H9 (cell line): ENCODE measurements around the gene KAZN. TPM values are rescaled to one million over a fixed set of nuclear protein-coding genes. Genes with fewer than 3 reads are reported as not detected.

ENCODE experiments used
- DNase-seq: peaks from one replicate; pipeline ENCODE4 v3.0.0-alpha.2; 2017
- H2AFZ ChIP-seq: one replicate; pipeline ENCODE4 v1.6.1; 2013; ENCODE audit warnings: mild to moderate bottlenecking, low read length, control low read depth, moderate library complexity
- H2AK5ac ChIP-seq: 2 replicates; pipeline ENCODE4 v1.6.1; 2013; ENCODE audit warnings: low read length, control low read depth, mixed read lengths; ENCODE audit not compliant: insufficient read length
- H2BK120ac ChIP-seq: one replicate; pipeline ENCODE4 v1.6.1; 2013; ENCODE audit warnings: low read depth, mild to moderate bottlenecking, low read length, control low read depth, inconsistent platforms; ENCODE audit not compliant: poor library complexity, severe bottlenecking
- H2BK12ac ChIP-seq: 2 replicates; pipeline ENCODE4 v1.6.1; 2013; ENCODE audit warnings: low read length, control low read depth, mixed read lengths, low read depth; ENCODE audit not compliant: insufficient read length
- H2BK15ac ChIP-seq: 2 replicates; pipeline ENCODE4 v1.6.1; 2013; ENCODE audit warnings: low read depth, low read length, control low read depth
- H2BK20ac ChIP-seq: one replicate; pipeline ENCODE4 v1.6.1; 2013; ENCODE audit warnings: low read depth, mild to moderate bottlenecking, low read length, control low read depth, inconsistent platforms; ENCODE audit not compliant: poor library complexity, severe bottlenecking
- H2BK5ac ChIP-seq: 2 replicates; pipeline ENCODE4 v1.6.1; 2013; ENCODE audit warnings: low read length, control low read depth, mixed read lengths; ENCODE audit not compliant: insufficient read length
- H3K14ac ChIP-seq: 2 replicates; pipeline ENCODE4 v1.6.1; 2013; ENCODE audit warnings: low read length, control low read depth; ENCODE audit not compliant: insufficient read depth
- H3K18ac ChIP-seq: 2 replicates; pipeline ENCODE4 v1.6.1; 2013; ENCODE audit warnings: low read depth, mild to moderate bottlenecking, mixed read lengths, low read length, control low read depth; ENCODE audit not compliant: insufficient read length
- H3K23ac ChIP-seq: 2 replicates; pipeline ENCODE4 v1.6.1; 2013; ENCODE audit warnings: low read length, control low read depth, mixed read lengths, low read depth; ENCODE audit not compliant: insufficient read length
- H3K23me2 ChIP-seq: 2 replicates; pipeline ENCODE4 v1.6.1; 2013; ENCODE audit warnings: low read depth, mild to moderate bottlenecking, mixed read lengths, low read length, control low read depth; ENCODE audit not compliant: insufficient read length, poor library complexity, severe bottlenecking
- H3K27ac ChIP-seq: 2 replicates; pipeline ENCODE4 v1.5.1; 2013; ENCODE audit warnings: low read length, control low read depth, mixed read lengths, low read depth; ENCODE audit not compliant: insufficient read length
- H3K27me3 ChIP-seq: 2 replicates; pipeline ENCODE4 v1.6.1; 2013; ENCODE audit warnings: low read length, control low read depth, inconsistent platforms; ENCODE audit not compliant: insufficient read depth
- H3K4ac ChIP-seq: 2 replicates; pipeline ENCODE4 v1.6.1; 2013; ENCODE audit warnings: low read depth, mild to moderate bottlenecking, control low read depth, inconsistent platforms, low read length, moderate library complexity
- H3K4me1 ChIP-seq: 2 replicates; pipeline ENCODE4 v1.6.1; 2013; ENCODE audit warnings: low read length, control low read depth, inconsistent platforms; ENCODE audit not compliant: insufficient read depth
- H3K4me2 ChIP-seq: 2 replicates; pipeline ENCODE4 v1.6.1; 2013; ENCODE audit warnings: low read length, control low read depth, mixed read lengths; ENCODE audit not compliant: insufficient read length, insufficient read depth
- H3K56ac ChIP-seq: 2 replicates; pipeline ENCODE4 v1.6.1; 2013; ENCODE audit warnings: low read depth, mild to moderate bottlenecking, mixed read lengths, low read length, control low read depth; ENCODE audit not compliant: insufficient read length
- H3K79me1 ChIP-seq: 2 replicates; pipeline ENCODE4 v1.6.1; 2013; ENCODE audit warnings: low read depth, mild to moderate bottlenecking, moderate library complexity, low read length, control low read depth, inconsistent platforms; ENCODE audit not compliant: insufficient read depth, poor library complexity, severe bottlenecking
- H3K79me2 ChIP-seq: 2 replicates; pipeline ENCODE4 v1.6.1; 2013; ENCODE audit warnings: low read length, control low read depth, inconsistent platforms; ENCODE audit not compliant: insufficient read depth
- H3K9ac ChIP-seq: 2 replicates; pipeline ENCODE4 v1.6.1; 2013; ENCODE audit warnings: low read length, control low read depth, mixed read lengths; ENCODE audit not compliant: insufficient read length; ENCODE audit errors: extremely low read depth
- H3K9me3 ChIP-seq: one replicate; pipeline ENCODE4 v1.6.1; 2013; ENCODE audit warnings: low read depth, low read length, inconsistent platforms; ENCODE audit not compliant: control insufficient read depth
- H3T11ph ChIP-seq: one replicate; pipeline ENCODE4 v1.6.1; 2013; ENCODE audit warnings: mild to moderate bottlenecking, low read length, control low read depth, inconsistent platforms
- H4K20me1 ChIP-seq: one replicate; pipeline ENCODE4 v1.6.1; 2013; ENCODE audit not compliant: control insufficient read depth, insufficient read length, insufficient read depth
- H4K5ac ChIP-seq: 2 replicates; pipeline ENCODE4 v1.6.1; 2013; ENCODE audit warnings: low read depth, mild to moderate bottlenecking, mixed read lengths, low read length, control low read depth; ENCODE audit not compliant: insufficient read length
- H4K8ac ChIP-seq: replicated peaks from 2 replicates; pipeline ENCODE4 v1.6.1; 2013; ENCODE audit warnings: low read length, control low read depth, mixed read lengths, low read depth; ENCODE audit not compliant: insufficient read length
- H4K91ac ChIP-seq: 2 replicates; pipeline ENCODE4 v1.6.1; 2013; ENCODE audit warnings: low read depth, mild to moderate bottlenecking, moderate library complexity, mixed read lengths, low read length, control low read depth; ENCODE audit not compliant: insufficient read length
- H3K27ac Mint-ChIP-seq, 3 experiments: 2 replicates in 2 of 3; 3 replicates in 1 of 3; pipeline ENCODE4 v1.8.0; 2020 to 2021; ENCODE audit warnings: mixed read lengths in 3 of 3, mild to moderate bottlenecking in 1 of 3, moderate library complexity in 1 of 3
- H3K27me3 Mint-ChIP-seq: 2 replicates; pipeline ENCODE4 v1.8.0; 2021; ENCODE audit warnings: low read depth, mild to moderate bottlenecking, moderate library complexity, mixed read lengths
- H3K36me3 Mint-ChIP-seq, 3 experiments: 2 replicates in 2 of 3; 3 replicates in 1 of 3; pipeline ENCODE4 v1.8.0; 2020 to 2021; ENCODE audit warnings: low read depth in 3 of 3, mixed read lengths in 3 of 3; ENCODE audit not compliant: insufficient read depth in 1 of 3
- H3K4me1 Mint-ChIP-seq, 2 experiments: 2 replicates each; pipeline ENCODE4 v1.8.0; 2020; ENCODE audit warnings: mixed read lengths in 2 of 2
- H3K4me3 Mint-ChIP-seq, 2 experiments: 2 replicates in 1 of 2; 3 replicates in 1 of 2; pipeline ENCODE4 v1.8.0; 2020 to 2021; ENCODE audit warnings: mild to moderate bottlenecking in 2 of 2, mixed read lengths in 2 of 2, moderate library complexity in 1 of 2
- H3K9me3 Mint-ChIP-seq, 2 experiments: 2 replicates in 1 of 2; 3 replicates in 1 of 2; pipeline ENCODE4 v1.8.0; 2020; ENCODE audit warnings: mild to moderate bottlenecking in 2 of 2, mixed read lengths in 2 of 2, moderate library complexity in 1 of 2
- total RNA-seq: library from RNA; stranded (reverse); gene quantifications from 2 replicates; pipeline ENCODE4 v1.2.1, GENCODE V29; 2021
- TF ChIP-seq, protein P1 (sequence below): fragments of 200-600 bp; sonication (generic); conservative IDR thresholded peaks from 3 replicates; pipeline ENCODE4 v1.8.0; 2021; ENCODE audit warnings: antibody characterized with exemption, mild to moderate bottlenecking

The KAZN gene
- total RNA-seq, 1 experiment from 2014 or later: 7.6 TPM

DNA sequence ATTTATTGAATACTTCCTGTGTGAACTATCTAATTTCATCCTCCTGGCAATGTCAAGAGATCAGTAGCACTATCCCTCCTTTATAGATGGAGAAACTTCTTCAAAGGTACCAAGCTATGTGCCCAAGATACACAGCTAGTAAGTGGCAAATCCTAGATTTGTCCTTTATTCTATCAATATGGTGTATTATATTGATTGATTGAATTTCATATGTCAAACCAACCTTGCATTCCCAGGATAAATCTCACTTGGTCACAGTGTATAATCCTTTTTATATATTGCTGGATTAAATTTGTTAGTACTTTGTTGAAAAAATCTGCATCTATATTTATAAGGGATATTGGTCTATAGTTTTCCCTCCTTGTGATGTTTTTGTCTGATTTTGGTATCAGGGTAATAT is 506.3 kb downstream of the KAZN start:
- Histone ChIP-seq H3K4ac (no peak overlapping the region), H3K27ac (no peak overlapping the region), H3K79me2 (no peaks in the 10 kb centered on the region), H3T11ph (no peak overlapping the region), H2BK120ac (no peak overlapping the region), H3K23ac (no peak overlapping the region), H3K23me2 (no peaks in the 10 kb centered on the region), H2BK5ac (no peak overlapping the region), H3K18ac (no peak overlapping the region), H2AFZ (no peak overlapping the region), H2BK20ac (no peak overlapping the region), H3K27me3 (peaks cover 3% of the 10 kb centered on the region; the same call in 1 of the 2 replicates), H3K4me1 (peaks cover 2% of the 10 kb centered on the region; the same call in 1 of the 2 replicates), H3K4me2 (no peak overlapping the region), H2BK15ac (no peak overlapping the region), H3K79me1 (no peaks in the 10 kb centered on the region), H4K8ac (no peak overlapping the region), H4K5ac (no peak overlapping the region), H3K9me3 (no peaks in the 10 kb centered on the region), H3K9ac (no peak overlapping the region), H3K56ac (no peak overlapping the region), H4K91ac (no peak overlapping the region), H2BK12ac (no peak overlapping the region), H4K20me1 (no peaks in the 10 kb centered on the region), H2AK5ac (no peak overlapping the region), H3K14ac (no peak overlapping the region)
- H3K36me3 Mint-ChIP-seq: no peaks in the 10 kb centered on the region
- TF ChIP-seq, protein P1, sequence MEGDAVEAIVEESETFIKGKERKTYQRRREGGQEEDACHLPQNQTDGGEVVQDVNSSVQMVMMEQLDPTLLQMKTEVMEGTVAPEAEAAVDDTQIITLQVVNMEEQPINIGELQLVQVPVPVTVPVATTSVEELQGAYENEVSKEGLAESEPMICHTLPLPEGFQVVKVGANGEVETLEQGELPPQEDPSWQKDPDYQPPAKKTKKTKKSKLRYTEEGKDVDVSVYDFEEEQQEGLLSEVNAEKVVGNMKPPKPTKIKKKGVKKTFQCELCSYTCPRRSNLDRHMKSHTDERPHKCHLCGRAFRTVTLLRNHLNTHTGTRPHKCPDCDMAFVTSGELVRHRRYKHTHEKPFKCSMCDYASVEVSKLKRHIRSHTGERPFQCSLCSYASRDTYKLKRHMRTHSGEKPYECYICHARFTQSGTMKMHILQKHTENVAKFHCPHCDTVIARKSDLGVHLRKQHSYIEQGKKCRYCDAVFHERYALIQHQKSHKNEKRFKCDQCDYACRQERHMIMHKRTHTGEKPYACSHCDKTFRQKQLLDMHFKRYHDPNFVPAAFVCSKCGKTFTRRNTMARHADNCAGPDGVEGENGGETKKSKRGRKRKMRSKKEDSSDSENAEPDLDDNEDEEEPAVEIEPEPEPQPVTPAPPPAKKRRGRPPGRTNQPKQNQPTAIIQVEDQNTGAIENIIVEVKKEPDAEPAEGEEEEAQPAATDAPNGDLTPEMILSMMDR: no peak
- H3K4me3 Mint-ChIP-seq: no peak overlapping the region
- H3K4me1 Mint-ChIP-seq: peaks cover 23 to 24% of the 10 kb centered on the region in 2 experiments
- no peaks in the 10 kb centered on the region; a peak in 2 of 5 replicates for H3K9me3 Mint-ChIP-seq
- H3K27ac Mint-ChIP-seq: no peak overlapping the region
- DNase-seq: no peak
- H3K27me3 Mint-ChIP-seq: peaks cover 33% of the 10 kb centered on the region
